SK-N-SH (cell line): ENCODE results near the gene PPP1R37. TPM values are rescaled to one million over a fixed set of nuclear protein-coding genes. Genes with fewer than 3 reads are reported as not detected.

Source experiments
- CTCF ChIA-PET: fragments of 300-600, 350-600 bp; formaldehyde crosslinking; extraction: SDS; loops from one replicate; lab custom pipeline; 2021; lab: Yijun Ruan, JAX
- POLR2A ChIA-PET: fragments of 350-600 bp; sonication (Branson Sonifier 250); formaldehyde crosslinking; extraction: SDS; loops from one replicate; lab custom pipeline; 2020; ENCODE audit warnings: antibody characterized with exemption, inconsistent platforms; lab: Yijun Ruan, JAX
- DNase-seq: peaks from one replicate; pipeline ENCODE4 v3.0.0; 2012
- H2AFZ ChIP-seq: fragments of 200-600 bp; sonication (generic); 2 replicates; pipeline ENCODE4 v1.8.1; 2016; ENCODE audit warnings: antibody characterized with exemption, mild to moderate bottlenecking, low read depth
- H3F3A ChIP-seq: fragments of 200-600 bp; sonication (generic); replicated peaks from 2 replicates; pipeline ENCODE3; 2016; ENCODE audit warnings: antibody characterized with exemption, mild to moderate bottlenecking; ENCODE audit not compliant: insufficient read depth
- H3K27ac ChIP-seq, 2 experiments: fragments of 200-500 bp in 1 of 2; fragments of 200-600 bp in 1 of 2; sonication (Bioruptor generic) in 1 of 2; sonication (generic), shearing (Covaris generic) in 1 of 2; 2 replicates each; pipeline versions ENCODE4 v1.5.1 to v1.6.1; 2014 to 2016; ENCODE audit warnings: low read depth in 2 of 2, inconsistent platforms in 1 of 2, low read length in 1 of 2, mild to moderate bottlenecking in 1 of 2, mixed read lengths in 1 of 2
- H3K27me3 ChIP-seq: fragments of 200-600 bp; sonication (generic), shearing (Covaris generic); 2 replicates; pipeline ENCODE4 v1.6.1; 2016; ENCODE audit warnings: mixed run types; ENCODE audit not compliant: insufficient read depth
- H3K36me3 ChIP-seq, 2 experiments: fragments of 200-500 bp in 1 of 2; fragments of 200-600 bp in 1 of 2; sonication (Bioruptor generic) in 1 of 2; sonication (generic) in 1 of 2; replicated peaks in 1 of 2; 2 replicates each; pipeline versions ENCODE3 to v1.5.1; 2014 to 2016; ENCODE audit warnings: low read length in 1 of 2, mild to moderate bottlenecking in 1 of 2; ENCODE audit not compliant: insufficient read depth in 2 of 2, control insufficient read depth in 1 of 2
- H3K4me1 ChIP-seq, 2 experiments: fragments of 200-500 bp in 1 of 2; fragments of 200-600 bp in 1 of 2; sonication (Bioruptor generic) in 1 of 2; sonication (generic), shearing (Covaris generic) in 1 of 2; 2 replicates each; pipeline versions ENCODE4 v1.5.1 to v1.6.1; 2014 to 2016; ENCODE audit warnings: low read depth in 1 of 2, low read length in 1 of 2, mixed run types in 1 of 2; ENCODE audit not compliant: insufficient read depth in 2 of 2, control insufficient read depth in 1 of 2
- H3K4me2 ChIP-seq: fragments of 200-600 bp; sonication (generic), shearing (Covaris generic); 2 replicates; pipeline ENCODE4 v1.6.1; 2017; ENCODE audit warnings: mixed run types
- H3K4me3 ChIP-seq, 2 experiments: fragments of 200-500 bp in 1 of 2; fragments of 200-600 bp in 1 of 2; sonication (Bioruptor generic) in 1 of 2; sonication (generic), shearing (Covaris generic) in 1 of 2; 2 replicates each; pipeline versions ENCODE4 v1.5.1 to v1.8.1; 2014 to 2016; ENCODE audit warnings: low read depth in 2 of 2, inconsistent platforms in 1 of 2, low read length in 1 of 2, mild to moderate bottlenecking in 1 of 2, mixed read lengths in 1 of 2, moderate library complexity in 1 of 2
- H3K79me2 ChIP-seq: fragments of 200-600 bp; sonication (generic); 2 replicates; pipeline ENCODE4 v1.8.1; 2017; ENCODE audit warnings: mild to moderate bottlenecking; ENCODE audit not compliant: insufficient read depth
- H3K9ac ChIP-seq: fragments of 200-600 bp; sonication (generic); 2 replicates; pipeline ENCODE4 v1.6.1; 2017; ENCODE audit warnings: mixed run types
- H3K9me2 ChIP-seq: fragments of 200-600 bp; sonication (generic); 2 replicates; pipeline ENCODE4 v1.6.1; 2017; ENCODE audit warnings: mixed run types
- H3K9me3 ChIP-seq: fragments of 200-600 bp; sonication (generic); 2 replicates; pipeline ENCODE4 v1.6.1; 2017; ENCODE audit warnings: mixed run types, mild to moderate bottlenecking, moderate library complexity
- H4K20me1 ChIP-seq: fragments of 200-600 bp; sonication (generic); 2 replicates; pipeline ENCODE4 v1.6.1; 2017; ENCODE audit warnings: mild to moderate bottlenecking, mixed run types; ENCODE audit not compliant: insufficient read depth
- CTCF ChIP-seq: fragments of 200-600 bp; sonication (generic); IDR thresholded peaks from 2 replicates; pipeline ENCODE4 v1.6.1; 2017; ENCODE audit warnings: antibody characterized with exemption, mild to moderate bottlenecking, moderate library complexity
- ELF1 ChIP-seq: IDR thresholded peaks from 2 replicates; pipeline ENCODE4 v1.4.0; 2012
- GABPA ChIP-seq: IDR thresholded peaks from 2 replicates; pipeline ENCODE4 v1.4.0; 2012; ENCODE audit warnings: low read depth, mild to moderate bottlenecking
- IRF3 ChIP-seq: fragments of 150-350 bp; IDR thresholded peaks from 2 replicates; pipeline ENCODE4 v1.6.1; 2016; ENCODE audit warnings: mild to moderate bottlenecking, low read depth, low read length
- JUND ChIP-seq: IDR thresholded peaks from 2 replicates; pipeline ENCODE4 v1.4.0; 2012
- NFIC ChIP-seq: IDR thresholded peaks from 2 replicates; pipeline ENCODE4 v1.4.0; 2012; ENCODE audit warnings: borderline replicate concordance
- RFX5 ChIP-seq: IDR thresholded peaks from 2 replicates; pipeline ENCODE4 v1.6.1; 2012; ENCODE audit warnings: mild to moderate bottlenecking, improper control_type of control experiment, low read length
- SMC3 ChIP-seq: IDR thresholded peaks from 2 replicates; pipeline ENCODE4 v1.6.1; 2012; ENCODE audit warnings: low read depth, low read length, improper control_type of control experiment
- TCF12 ChIP-seq: IDR thresholded peaks from 2 replicates; pipeline ENCODE4 v1.4.0; 2012
- WGBS: methylation state at CpG from one replicate; pipeline ENCODE4 v1.1.6; 2017; ENCODE audit warnings: low lambda C conversion rate; 5-methylcytosine and 5-hydroxymethylcytosine counted together
- polyA plus RNA-seq, 3 experiments: library from polyadenylated mRNA; depleted of rRNA; stranded (reverse); fragments of >200 nt; gene quantifications; 2 replicates each; pipeline ENCODE4 v1.2.3, GENCODE V29; 2012

PPP1R37 gene
- polyA plus RNA-seq, 1 of the 3 experiments (the other 2 are of a cell fraction): 24.4 TPM

DNA sequence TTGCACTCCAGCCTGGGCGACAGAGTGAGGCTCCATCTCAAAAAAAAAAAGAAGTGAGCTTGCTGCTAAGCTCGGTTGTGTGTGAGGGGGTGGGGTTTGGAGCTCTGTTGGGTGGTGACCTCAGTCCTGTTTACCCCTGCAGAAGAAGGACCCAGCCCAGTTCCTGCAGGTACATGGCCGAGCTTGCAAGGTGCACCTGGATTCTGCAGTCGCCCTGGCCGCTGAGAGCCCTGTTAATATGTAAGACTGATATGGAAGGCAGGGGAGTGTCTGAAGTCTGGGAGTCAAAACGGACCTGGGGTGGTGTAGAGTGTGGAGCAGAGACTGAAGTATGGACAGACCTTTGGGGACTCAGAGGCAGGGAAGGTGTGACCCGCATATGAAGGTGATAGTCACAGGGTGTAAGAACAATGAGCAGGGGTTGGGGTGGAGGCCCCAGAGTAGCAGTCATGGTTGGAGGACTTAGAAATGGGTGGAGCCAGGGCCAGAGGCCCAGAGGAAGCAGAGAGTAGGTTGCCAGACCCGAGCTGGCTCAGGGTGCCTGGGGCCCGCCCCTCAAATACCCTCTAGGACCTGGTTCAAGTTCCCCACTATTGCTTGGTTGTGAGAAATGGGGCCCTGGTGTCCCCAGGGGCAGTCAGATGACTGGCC is 40.9 kb upstream of the PPP1R37 start:
- H3K9me2 ChIP-seq: no peaks in the 10 kb centered on the region
- H3K4me3 ChIP-seq: no peak overlapping the region
- H3K27ac ChIP-seq: no peak overlapping the region
- TF ChIP-seq TCF12 (no peak), JUND (no peak), CTCF (no peak), NFIC (no peak), RFX5 (no peak), IRF3 (no peak), SMC3 (no peak), GABPA (no peak)
- ChIA-PET CTCF (interaction anchor here (1.3 to 3.8 kb wide), 2 partner anchors 8 to 35 kb away, joined by 3 to 16 read pairs; no protein-coding TSS in a partner anchor), POLR2A (no interaction called here)
- H3K4me2 ChIP-seq: no peak overlapping the region
- no peaks in the 10 kb centered on the region for H3K27me3 ChIP-seq
- H3F3A ChIP-seq: peaks cover 4% of the 10 kb centered on the region
- peaks cover 11 to 42% of the 10 kb centered on the region in 2 experiments for H3K36me3 ChIP-seq
- H3K4me1 ChIP-seq: no peaks in the 10 kb centered on the region; a peak in 1 of 4 replicates
- DNase-seq: no peak
- peaks cover 73% of the 10 kb centered on the region for H3K79me2 ChIP-seq
- H2AFZ ChIP-seq: no peak overlapping the region
- 81% methylated on average over 8 of the region's 9 CpGs for WGBS
- H3K9me3 ChIP-seq: no peaks in the 10 kb centered on the region
- H4K20me1 ChIP-seq: peaks cover 58% of the 10 kb centered on the region
- H3K9ac ChIP-seq: no peak overlapping the region

DNA sequence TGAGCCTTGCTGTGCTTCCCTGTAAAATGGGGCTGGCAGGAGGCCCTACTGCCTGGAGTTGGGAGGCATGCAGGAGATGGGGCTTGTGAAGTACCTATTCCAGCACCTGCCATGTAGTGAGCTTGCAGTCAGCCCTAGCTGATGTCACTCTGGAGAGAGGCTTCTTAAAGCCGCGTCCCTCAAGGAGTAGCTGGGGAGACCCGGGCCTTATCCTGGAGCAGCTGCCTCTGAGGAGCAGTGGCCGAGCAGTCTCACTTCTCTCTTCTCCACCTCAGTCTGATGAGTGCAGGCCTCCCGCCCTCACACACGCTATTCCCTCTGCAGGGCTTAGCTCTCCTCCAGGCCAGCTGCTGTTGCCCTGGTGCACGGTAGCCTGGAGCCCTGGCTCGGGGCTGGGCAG is 36.1 kb upstream of the PPP1R37 start:
- peaks cover 4% of the 10 kb centered on the region for H3F3A ChIP-seq
- TF ChIP-seq ELF1: no peak
- CTCF ChIA-PET: interaction anchor here (0.6 to 1.3 kb wide), 2 partner anchors 12 to 862 kb away, joined by 3 to 6 read pairs; no protein-coding TSS in a partner anchor
- H3K36me3 ChIP-seq: peaks cover 38 to 76% of the 10 kb centered on the region in 2 experiments
- no peak overlapping the region for H3K4me2 ChIP-seq
- 98% methylated on average over 8 of the region's 8 CpGs for WGBS
- peaks cover 21% of the 10 kb centered on the region for H4K20me1 ChIP-seq
- no peak overlapping the region for H3K27ac ChIP-seq
- no peak for DNase-seq
- H3K9ac ChIP-seq: no peak overlapping the region
- no peak overlapping the region for H3K4me3 ChIP-seq
- H3K79me2 ChIP-seq: peaks cover 39% of the 10 kb centered on the region; the same call in 1 of the 2 replicates
- POLR2A ChIA-PET: interaction anchor here (0.8 to 1.0 kb wide), 2 partner anchors 18 to 22 kb away, joined by 3 read pairs; partner anchors contain the start of genes CLASRP and GEMIN7
- H3K27me3 ChIP-seq: no peaks in the 10 kb centered on the region
- no peaks in the 10 kb centered on the region for H3K4me1 ChIP-seq
- H2AFZ ChIP-seq: no peak overlapping the region
- H3K9me2 ChIP-seq: no peaks in the 10 kb centered on the region
- H3K9me3 ChIP-seq: no peaks in the 10 kb centered on the region
